COLO668 (cell line): ENCODE results near the gene PPP1R14D.

Source experiments
- DNase-seq: peaks from one replicate; lab custom pipeline; 2025; ENCODE audit not compliant: unreplicated experiment; lab: John Stamatoyannopoulos, UW

The PPP1R14D gene

GRCh38 chr15:40853241-40853890, 24.9 kb upstream of the PPP1R14D start:
- no peak for DNase-seq

GRCh38 chr15:40852529-40852928, 24.0 kb upstream of the PPP1R14D start:
- DNase-seq, result no peak

- no peak for DNase-seq
Observed at GRCh38 chr15:40850576-40851112, 22.1 kb upstream of the PPP1R14D start.

GRCh38 chr15:40847223-40847961, 18.9 kb upstream of the PPP1R14D start:
- peak; percentile 73 for DNase-seq

- DNase-seq, result no peak
Observed at GRCh38 chr15:40846841-40847222, 18.3 kb upstream of the PPP1R14D start.

- peak; percentile 89 for DNase-seq
Observed at GRCh38 chr15:40845511-40846284, 17.2 kb upstream of the PPP1R14D start.

GRCh38 chr15:40845036-40845435, 16.5 kb upstream of the PPP1R14D start:
- DNase-seq, result no peak

- DNase-seq, result peak; percentile 69
Observed at GRCh38 chr15:40844696-40845030, 16.2 kb upstream of the PPP1R14D start.

GRCh38 chr15:40843885-40844695, 15.6 kb upstream of the PPP1R14D start, which contains the start of gene SPINT1:
SPINT1 (plus strand) TSS chr15:40844048; CDS start chr15:40844555, 507 bp downstream.
- DNase-seq, result peak; percentile 83

- DNase-seq, result no peak
Observed at GRCh38 chr15:40843261-40843884, 14.9 kb upstream of the PPP1R14D start.

- no peak for DNase-seq
Observed at GRCh38 chr15:40841741-40842140, 13.2 kb upstream of the PPP1R14D start.

GRCh38 chr15:40838756-40839155, 10.2 kb upstream of the PPP1R14D start:
- no peak for DNase-seq

GRCh38 chr15:40836020-40836419, 7.5 kb upstream of the PPP1R14D start:
- DNase-seq, result no peak

GRCh38 chr15:40832903-40833302, 4.4 kb upstream of the PPP1R14D start:
- no peak for DNase-seq

GRCh38 chr15:40831861-40832260, 3.4 kb upstream of the PPP1R14D start:
- DNase-seq, result no peak

GRCh38 chr15:40830884-40831283, 2.4 kb upstream of the PPP1R14D start:
- peak; percentile 83 for DNase-seq

GRCh38 chr15:40829115-40829514, 607 bp upstream of the PPP1R14D start:
- DNase-seq, result peak; percentile 56

GRCh38 chr15:40826423-40827075, 2.0 kb downstream of the PPP1R14D start:
- no peak for DNase-seq

- DNase-seq, result no peak
Observed at GRCh38 chr15:40825661-40826422, 2.7 kb downstream of the PPP1R14D start.
